ENCODE data around the gene MFAP4.

The MFAP4 gene

DNA sequence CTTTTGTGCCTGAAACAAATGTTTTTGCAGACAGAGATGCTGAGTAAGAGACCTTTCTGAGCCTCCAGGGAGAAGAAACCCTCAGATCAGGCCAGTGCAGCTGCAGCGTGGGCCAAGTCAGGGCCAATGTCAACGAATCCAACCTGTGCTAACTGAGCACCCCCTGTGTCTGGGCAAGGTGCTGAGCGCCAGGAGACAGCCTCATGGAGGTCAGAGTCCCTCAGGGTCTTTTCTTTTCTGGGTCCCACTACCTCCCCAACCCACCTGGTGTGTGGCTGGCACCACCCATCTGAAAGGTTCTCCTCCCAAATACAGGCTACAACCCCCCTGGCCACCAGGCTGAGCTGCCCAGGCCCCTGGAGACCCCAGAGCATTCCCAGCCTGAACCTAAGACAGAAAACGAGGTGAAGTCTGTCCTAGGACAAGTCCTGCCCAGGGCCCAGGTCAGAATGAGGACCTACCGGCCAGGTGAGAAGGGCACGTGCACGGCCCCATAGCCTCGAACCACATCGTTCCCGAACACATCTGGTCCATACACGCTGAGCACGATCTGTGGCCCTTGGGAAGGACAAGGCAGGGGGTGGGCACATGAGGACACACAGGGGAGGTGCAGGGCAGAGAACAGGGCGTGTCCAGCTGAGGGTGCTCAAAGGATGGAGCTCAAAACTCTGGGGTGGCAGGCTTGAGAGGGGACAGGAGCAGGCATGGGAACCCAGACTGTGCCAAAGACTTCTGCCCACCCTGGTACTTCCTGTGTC, 39.5 kb downstream of the MFAP4 start:
- DNase-seq = no peak

DNA sequence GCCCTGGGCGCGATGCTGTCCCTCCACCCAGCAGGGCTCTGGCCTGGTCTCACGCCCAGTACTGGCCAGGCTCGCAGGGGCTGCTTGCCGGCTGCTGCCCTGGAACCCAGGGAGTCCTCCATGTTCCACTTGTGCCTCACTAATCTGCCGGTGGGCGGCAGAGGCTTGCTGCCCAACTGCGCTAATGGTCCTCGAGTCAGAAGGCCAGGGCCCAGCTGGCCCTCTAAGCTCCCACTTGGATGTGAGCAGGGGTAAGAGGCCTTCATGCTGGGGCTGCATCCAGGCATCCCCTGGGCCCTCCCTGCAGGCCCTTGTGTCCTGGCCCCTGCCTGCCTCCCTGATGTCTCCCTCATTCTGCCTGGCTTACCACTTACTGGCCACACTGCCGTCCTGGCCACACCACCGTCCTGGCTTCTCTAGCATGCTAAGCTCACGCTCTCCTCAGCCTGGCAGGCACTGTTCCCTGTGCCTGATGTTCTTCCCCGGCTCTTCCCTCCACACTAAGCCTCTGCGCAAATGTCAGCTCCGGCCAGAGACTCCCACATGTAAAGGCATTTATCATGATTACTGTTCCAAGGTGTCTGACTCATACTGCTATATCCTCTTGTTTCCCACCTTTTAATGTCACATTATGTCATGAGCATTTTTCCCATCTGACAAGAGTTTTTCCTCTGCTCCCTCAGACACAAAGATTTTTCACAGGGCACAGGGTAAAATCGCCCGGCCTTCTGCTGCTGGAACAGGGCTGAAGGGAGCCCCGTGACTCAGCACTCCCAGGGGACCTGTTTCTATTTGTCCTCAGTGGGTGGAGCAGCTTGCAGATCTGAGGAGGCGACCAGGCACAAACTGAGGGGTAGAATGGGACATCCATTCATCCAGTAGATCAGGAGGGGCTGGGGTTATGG, 40.4 kb downstream of the MFAP4 start:
- no peak for DNase-seq

DNA sequence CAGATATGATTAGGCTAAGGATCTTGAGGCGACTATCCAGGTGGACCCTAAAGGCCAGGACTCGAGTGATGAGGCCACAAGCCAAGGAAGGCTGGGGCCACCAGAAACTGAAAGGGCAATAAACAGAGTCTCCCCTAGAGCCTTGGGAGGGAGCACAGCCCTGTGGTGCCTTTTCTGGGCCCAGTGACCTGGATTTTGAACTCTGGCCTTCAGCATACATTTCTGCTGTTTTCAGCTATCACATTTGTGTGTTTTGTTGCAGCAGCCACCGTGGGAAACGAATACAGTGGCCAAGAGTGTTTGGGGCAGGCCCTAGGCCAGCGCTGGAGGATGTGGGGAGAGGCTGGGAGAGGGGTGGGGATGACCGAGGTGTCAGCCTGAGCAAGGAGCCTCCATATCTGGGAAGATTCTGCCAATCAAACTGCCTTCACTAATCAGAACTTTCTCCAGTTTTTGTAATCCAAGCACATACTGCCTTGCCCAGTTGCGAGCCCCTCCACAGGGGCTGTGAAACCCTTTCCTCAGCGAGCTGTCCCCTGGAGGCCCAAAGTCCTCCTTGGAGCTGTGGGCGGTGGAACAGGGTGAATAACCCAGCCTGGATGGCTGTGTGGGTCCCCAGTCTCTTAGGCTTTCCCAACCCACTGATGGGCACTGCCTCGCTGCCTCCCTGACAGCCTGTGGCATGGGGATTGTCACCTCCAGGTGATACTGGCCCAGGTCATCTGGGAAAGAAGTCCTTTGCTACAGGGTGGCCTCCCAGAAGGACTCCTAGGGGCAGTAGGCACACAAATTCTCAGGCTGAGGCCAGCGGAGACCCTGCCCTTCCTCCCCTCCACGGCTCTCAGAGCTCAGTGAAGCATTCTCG, 41.3 kb downstream of the MFAP4 start:
- no peak for DNase-seq

DNA sequence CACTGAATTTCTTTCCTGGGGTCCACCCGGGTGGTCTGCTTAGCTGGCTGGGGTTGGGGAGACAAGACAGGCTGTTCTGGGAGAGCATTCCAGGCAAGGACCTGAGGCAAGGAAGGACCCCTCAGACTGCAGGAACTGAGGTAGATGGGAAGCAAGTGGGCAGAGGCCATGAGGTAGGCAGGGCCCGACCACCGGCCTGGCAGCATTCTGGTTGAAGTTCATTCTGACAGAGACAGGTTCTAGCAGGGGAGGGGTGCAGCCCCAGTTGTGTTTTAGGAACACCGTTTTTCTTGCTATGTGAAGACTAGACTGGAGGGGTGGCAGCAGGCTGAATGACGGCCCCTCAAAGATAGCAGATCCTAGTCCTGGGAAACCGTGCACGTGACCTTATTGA, 41.9 kb downstream of the MFAP4 start:
- no peak for DNase-seq

DNA sequence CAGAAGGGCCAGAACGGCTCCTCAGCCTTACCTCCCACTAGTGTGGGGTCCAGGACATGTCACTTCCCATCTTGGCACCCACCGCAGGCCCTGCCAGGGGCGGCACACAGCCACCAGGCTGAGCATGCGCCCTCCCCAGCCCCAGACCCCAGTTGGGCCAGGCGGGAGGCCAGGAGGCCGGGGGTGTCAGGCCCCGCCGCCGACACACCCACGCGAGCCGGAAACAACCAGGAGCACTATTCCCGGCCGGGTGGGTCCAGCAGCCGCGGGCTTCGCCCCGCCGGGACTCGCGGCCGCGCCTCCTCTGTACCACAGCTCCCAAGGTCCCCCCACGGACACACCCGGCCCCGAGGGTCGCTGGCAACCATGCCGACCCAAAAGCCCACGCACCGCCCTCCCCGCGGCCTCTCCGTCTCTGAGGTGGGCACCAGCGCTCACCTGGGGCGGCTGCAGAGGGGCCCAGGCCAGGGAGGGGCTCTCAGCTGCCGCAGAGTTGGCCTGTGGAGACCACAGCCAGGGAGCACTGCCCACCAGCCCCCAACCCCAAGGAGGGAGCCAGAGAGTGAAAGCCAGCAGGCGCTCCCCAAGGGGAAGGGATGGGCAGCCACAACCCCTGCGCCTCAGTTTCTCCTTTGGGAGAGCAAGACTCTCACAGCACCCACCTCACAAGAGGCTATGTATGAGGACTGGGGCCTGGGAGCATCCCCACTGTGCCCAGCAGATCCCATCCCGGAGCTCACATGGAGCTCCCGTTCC, 42.5 kb downstream of the MFAP4 start:
- no peak for DNase-seq

DNA sequence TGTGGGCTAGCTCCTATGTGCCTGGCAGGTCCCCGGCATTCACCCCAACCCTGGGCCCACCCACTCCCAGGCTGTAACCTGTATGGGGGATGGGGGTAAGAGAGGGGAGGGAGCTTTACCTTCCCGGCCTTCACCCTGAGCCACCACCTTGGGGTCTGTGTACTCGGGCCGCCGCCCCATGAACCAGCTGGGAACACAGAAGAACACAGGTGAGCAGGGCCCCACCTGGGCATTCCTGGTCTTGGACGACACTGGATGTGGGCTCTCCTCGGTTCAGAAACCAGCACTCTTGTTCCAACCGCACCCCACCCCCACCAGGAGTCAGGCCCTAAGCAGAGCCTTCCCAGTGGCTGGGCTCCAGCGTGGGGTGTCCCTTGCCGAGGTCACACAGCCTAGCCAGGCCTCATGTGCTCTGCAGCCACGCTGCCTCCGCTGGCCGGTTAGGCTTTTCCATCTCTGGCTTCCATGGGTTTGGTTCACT, 43.3 kb downstream of the MFAP4 start:
- DNase-seq = no peak

DNA sequence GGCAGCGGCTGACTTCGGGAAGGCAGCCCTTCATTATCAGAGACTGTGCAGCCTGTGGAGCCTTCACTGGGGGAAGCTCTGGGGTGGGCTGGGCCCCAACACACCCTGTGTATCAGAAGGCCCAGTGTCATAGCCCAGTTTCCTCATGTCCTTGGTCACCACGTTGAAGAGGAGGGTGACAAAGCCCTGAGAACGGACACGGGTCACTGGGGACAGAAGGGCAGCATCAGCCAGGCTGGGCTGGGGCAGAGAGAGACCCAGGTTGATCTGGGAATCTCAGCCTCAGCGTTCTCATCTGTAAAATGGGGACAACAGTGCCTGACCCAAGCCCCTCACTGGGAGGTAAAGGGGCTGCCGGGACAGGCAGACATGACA, 43.7 kb downstream of the MFAP4 start:
- DNase-seq = no peak

DNA sequence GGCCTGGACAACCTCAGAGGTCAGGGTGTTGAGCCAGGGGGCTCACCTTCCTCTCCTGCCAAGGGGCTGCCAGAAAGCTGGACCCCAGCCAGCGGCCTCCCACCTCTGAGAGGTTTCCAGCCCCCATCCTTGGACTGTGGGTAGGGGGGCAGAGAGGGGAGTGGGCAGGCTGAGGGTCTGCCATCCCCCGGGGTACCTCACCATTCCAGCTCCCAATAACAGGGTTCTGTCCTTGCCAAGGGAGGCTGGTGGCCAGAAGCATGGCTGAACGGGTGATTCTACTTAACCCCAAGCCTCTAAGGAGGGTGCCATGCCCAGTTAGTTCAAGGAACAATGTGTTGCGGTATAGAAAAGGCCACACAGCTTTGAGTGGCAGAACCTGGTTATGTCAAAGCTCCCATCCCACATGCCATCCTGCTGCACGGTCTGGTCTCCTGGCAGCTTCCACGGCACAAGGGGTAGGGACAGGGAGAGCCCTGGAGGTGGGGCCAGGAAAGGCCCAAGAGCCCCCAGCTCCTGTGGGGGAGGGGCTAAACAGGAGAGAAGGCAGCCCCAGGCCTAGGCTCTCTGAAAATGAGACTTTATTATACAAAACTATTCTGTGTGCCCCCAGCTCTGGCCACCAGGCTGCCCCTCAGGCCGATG, 44.3 kb downstream of the MFAP4 start:
- DNase-seq = no peak

DNA sequence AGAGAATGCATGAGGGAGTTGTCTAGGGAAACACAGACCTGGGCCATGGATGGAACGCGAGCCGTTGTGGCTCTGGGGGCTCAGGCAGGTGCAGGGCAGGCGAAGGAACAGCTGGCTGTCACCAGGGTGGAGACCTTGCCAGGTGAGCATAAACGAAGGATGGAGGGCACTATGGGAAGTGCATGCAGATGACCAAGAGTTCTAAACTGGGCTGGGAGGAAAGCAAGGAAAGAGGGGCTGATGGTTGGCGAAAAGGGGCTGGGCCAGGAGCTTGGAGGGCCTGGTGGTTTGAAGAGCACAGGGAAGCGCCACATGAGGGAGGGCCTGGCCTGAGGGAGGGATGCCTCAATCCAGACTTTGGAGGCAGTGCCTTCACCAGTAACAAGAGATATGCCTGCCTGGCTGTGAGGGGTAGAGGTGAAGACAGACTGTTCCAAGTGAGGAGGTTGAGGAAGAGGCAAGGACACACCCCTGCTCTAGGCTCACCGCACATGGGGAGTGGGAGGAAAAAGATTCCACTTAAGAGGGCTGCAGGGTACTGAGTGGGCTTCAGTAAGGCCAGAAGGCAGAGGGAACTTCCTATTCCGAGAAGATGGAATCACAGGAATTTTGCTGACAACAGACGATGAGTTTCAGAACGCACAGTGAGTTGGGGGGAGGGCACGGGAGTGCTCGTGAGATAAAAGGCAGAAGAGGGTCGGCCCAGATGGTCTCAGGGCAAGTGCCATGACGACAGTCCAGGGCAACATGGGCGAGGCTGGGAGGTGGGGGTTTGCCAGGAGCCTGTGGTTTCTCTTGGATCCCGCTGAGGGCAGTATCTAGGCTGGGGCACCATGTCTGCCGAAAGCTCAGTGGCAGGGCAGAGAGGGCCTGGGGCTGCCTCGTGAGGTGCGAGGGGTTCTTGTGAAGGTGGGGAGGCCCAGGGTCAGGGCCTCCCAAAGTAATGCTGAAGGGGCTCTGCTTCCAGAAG, 45.1 kb downstream of the MFAP4 start:
- no peak for DNase-seq

DNA sequence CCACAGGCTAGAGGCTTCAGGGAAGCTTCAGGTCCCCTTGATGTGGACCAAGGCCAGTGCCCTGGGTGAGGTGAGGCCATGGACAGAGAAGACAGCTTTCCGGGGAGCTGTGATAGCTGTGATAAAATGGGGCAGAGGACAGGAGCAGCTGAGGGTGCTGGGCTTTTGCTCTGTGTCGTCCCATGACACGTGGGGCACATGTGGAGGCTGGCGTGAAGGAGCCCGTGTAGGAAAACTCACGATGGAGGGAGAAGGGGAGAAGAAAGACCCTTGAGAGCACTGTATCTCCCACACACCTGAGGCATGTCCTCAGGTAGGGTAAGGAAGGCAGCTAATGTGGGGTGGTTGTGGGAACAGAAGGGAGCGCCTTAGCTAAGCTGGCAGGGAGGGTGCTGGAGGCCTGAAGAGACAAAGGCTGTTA, 45.8 kb downstream of the MFAP4 start:
- DNase-seq = no peak

DNA sequence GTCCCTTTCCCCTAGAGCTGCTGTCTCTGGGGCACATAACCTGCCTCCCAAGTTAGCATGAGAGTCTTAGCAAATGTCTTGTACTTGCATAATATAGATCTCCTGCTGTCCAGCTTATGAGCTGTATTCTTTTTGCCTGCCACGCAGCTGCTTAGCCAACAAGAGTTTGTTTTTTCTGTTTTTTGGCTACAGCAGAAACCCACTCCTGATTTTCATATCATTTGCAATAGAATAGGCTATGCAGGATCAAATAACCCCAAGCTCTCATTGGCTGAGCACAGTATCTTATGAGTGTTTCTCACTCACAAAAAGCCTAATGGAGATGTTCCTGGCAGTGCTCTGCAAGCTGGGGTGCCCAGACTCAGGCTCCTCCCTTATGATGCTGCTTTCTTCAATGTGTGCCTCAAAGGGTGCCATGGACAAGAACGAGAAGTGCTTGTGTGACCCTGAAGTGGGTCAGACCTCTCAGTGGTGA, 47.6 kb downstream of the MFAP4 start:
- no peak for DNase-seq

DNA sequence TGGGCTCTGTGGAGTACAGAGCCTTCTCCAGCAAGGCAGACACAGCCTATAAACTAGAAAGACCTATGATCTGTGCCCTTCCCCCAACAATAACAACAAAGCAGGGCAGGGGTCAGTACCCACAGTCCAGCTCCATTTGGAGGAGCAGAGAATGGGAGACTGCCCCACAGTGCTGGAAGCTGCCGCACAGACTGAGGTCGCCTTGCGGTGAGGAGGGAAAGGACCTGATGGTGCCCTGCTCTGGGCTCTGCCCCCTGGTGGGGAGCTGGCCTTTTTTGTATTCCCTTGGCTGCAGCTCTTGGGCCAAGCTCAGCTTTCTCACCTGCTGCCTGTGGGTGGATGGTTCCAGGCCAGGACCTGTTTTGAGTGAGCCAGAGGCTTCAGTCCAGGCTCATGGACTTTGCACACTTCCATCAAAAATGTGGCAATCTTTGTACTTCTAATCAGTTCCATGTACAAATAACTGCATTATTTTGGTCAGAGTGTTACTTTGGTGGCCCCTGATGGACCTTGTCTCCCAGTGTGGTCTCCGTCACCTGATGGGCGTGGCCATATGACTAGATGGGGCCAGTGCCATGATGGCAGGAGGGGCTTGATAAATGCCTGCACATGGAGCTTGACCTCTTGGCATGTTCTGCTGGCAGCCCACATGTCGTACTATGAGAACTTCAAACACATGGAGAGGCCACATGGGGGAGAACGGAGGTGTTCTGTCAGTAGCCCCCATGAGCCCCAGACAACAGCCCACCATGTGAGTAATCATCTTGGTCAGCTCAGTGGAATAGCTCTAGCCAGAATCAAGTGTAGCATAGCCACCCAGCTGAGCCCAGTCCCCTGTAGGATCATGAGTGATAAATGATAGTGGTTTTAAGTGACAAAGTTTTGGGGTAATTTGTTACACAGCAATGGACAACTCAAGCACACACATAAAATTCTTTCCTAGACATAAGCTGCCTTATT, 48.7 kb downstream of the MFAP4 start:
- DNase-seq = no peak

DNA sequence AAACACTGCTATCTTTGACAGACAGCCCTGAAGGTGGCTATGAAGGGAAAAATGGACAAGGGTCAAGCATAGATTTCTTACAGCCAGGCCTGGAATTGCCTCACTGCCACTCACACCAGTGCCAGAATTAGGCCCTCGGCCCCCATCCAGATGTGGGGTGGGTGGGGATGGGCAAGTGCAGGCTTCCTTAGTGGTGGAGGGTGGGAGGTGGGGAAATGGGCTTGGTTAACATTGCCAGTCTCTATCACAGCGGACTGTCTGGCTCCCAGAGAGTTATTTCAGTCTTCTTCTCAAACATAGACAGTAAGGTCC, 49.3 kb downstream of the MFAP4 start:
- no peak for DNase-seq

DNA sequence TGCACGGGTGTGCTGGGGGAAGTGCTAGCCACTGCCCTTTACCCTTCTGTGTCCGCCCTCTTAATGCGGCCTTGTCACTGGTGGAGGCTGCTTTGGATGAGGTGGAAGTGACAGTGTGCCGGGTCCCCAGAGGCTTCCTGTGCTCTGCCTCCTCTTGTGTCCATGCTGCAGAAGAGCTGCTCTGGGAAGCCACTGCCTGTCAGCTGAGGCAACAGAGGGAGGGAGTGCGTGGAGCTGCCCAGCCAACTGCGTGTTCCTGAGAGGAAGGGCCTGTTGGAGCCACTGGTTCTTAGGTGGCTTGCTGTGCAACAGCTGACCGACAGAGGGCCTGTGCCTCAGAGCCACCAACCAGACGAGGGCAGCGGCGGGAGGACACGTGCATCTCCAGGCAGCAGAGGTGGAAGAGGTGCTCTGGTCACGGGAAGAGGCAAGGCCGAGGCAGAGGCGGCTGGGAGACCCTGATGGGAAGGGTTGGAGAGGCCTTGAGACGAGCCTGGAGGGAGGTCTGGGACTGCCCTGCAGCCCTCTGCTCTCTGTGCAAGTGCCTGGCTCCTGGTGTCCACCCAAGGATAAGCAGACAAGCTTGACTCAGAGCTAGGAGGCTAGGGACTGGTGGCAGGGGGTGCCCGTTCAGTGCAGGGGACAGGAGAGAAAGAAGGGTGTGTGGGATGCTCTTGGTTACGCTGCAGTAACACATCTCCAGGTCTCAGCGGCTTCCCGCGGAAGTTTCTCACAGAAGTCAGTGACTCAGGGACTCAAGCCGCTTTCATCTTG, 49.9 kb downstream of the MFAP4 start:
- DNase-seq = no peak

DNA sequence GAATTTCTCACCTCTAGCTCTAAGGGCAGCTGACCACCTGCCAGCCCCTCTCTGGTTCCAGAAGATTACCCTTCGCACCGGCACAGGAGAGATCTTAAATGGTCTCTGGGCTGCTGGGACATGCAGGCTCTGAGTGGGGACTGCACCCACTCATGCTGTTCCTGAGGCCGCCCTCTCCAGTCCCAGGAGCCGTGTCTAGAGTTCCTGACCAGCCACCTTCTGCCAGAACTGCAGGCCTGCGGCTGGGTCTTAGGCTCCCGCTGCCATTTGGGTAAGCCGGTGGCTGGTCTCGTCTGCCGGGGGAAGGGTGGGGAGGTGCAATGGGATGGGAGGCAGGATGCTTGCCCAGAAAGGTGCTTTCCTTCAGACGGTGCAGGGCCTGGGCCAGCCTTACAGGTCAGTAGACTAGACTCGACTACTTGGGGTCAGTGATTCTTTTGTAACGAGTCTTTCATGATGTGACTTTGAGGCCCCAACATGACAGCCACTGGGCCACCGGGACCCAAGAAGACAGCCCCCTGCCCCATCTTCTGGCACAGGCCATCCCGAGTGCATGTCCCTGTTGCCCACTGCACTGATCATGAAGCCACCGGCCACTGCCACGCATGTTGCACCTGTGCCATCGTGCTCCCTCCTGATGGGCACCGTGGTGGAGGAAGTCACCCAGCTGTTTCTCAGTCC, 50.9 kb downstream of the MFAP4 start:
- DNase-seq = no peak

DNA sequence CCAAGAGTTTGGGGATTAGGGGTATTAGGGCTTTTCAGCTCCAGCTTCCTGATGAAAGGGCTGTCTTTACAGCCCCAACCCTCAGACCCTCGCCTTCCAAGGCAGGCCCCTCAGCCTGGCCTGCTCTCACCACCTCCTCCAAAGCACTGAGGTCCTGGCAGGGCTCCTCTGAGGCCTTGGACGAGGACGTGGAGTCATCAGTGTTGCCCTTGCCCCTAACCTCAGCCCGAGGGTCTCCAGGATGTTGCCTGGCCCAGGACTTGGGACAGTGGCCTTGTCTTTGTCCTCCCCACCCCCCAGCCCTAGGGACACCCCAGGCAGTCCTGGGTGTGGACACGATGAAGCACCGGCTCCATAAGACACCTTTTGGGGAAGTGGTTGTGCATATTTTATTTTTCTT, 52.7 kb downstream of the MFAP4 start:
- no peak for DNase-seq

DNA sequence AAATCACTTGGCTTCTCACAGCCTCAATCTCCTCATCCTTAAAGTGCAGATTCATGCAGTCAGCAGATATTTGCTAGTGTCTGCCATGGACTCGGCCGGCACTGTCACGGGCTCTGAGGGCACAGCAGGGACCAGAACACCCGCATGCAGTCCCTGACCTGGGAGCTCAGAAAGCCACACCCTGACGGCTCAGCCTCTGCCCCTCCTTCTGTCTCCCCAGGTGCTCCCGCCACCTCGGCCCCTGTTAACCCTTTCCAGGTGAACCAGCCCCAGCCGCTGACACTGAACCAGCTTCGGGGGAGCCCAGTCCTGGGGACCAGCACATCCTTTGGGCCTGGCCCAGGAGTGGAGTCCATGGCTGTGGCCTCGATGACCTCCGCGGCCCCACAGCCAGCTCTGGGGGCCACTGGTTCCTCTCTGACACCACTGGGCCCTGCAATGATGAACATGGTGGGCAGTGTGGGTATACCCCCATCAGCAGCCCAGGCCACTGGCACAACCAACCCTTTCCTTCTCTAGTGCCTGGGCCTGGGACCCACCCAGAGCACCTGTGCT, 53.2 kb downstream of the MFAP4 start:
- DNase-seq = no peak
